GM12891 (cell line): ENCODE results near the gene MECR.

Experiments
- PAX5 ChIP-seq: IDR thresholded peaks from 2 replicates; pipeline ENCODE4 v1.6.1; 2011; ENCODE audit warnings: low read length, moderate library complexity, mild to moderate bottlenecking; ENCODE audit not compliant: insufficient read depth, severe bottlenecking
- POLR2A ChIP-seq: IDR thresholded peaks from 2 replicates; pipeline ENCODE4 v1.6.1; 2011; ENCODE audit warnings: low read depth, low read length, control low read depth
- POLR2AphosphoS5 ChIP-seq: IDR thresholded peaks from 2 replicates; pipeline ENCODE4 v1.6.1; 2011; ENCODE audit warnings: low read depth, low read length, control low read depth
- POU2F2 ChIP-seq: IDR thresholded peaks from 2 replicates; pipeline ENCODE4 v1.6.1; 2011; ENCODE audit warnings: low read depth, mild to moderate bottlenecking, control low read depth, low read length, moderate library complexity
- SPI1 ChIP-seq: IDR thresholded peaks from 2 replicates; pipeline ENCODE4 v1.6.1; 2011; ENCODE audit warnings: low read depth, low read length, control low read depth
- TAF1 ChIP-seq: IDR thresholded peaks from 2 replicates; pipeline ENCODE4 v1.6.1; 2011; ENCODE audit warnings: low read depth, low read length, control low read depth

- TF ChIP-seq POLR2AphosphoS5 = no peak
- no peak for TF ChIP-seq POLR2A
- no peak for TF ChIP-seq PAX5
- no peak for TF ChIP-seq SPI1
- TF ChIP-seq TAF1 = no peak
- no peak for TF ChIP-seq POU2F2
Measured at GRCh38 chr1:29240986-29241385, 10.3 kb upstream of the MECR start.
